ENCODE results near the gene LAMA2.

GRCh38 chr6:129135451-129135850 lies 252.5 kb downstream of the LAMA2 start:
- TF ChIP-seq ZNF114 (CRISPR knock-in tag; IDR thresholded peaks at IDR 0.05) (no peak), CTCF (conservative IDR thresholded peaks at IDR 0.05; ENCODE audit: low read depth in 2 of 2) (no peak), POLR2AphosphoS5 (IDR thresholded peaks at IDR 0.05; ENCODE audit: low read depth) (no peak), REST (IDR thresholded peaks at IDR 0.05; ENCODE audit: unreplicated experiment) (no peak), EZH2phosphoT487 (IDR thresholded peaks at IDR 0.05; ENCODE audit: unreplicated experiment) (no peak), ZNF462 (CRISPR knock-in tag; IDR thresholded peaks at IDR 0.05) (no peak), EZH2 (IDR thresholded peaks at IDR 0.05; ENCODE audit: low read depth, unreplicated experiment) (no peak), CREB1 (CRISPR knock-in tag; IDR thresholded peaks at IDR 0.05; ENCODE audit: low read depth) (no peak), NANOG (IDR thresholded peaks at IDR 0.05; ENCODE audit: borderline replicate concordance) (no peak), ETS1 (IDR thresholded peaks at IDR 0.05) (no peak), JUNB (IDR thresholded peaks at IDR 0.05; ENCODE audit: unreplicated experiment) (no peak)
